LoVo (cell line): ENCODE data around the gene PGD.

Source experiments
- DNase-seq: peaks from one replicate; pipeline ENCODE4 v3.0.0-alpha.2; 2016; ENCODE audit warnings: low spot score

PGD gene

DNA sequence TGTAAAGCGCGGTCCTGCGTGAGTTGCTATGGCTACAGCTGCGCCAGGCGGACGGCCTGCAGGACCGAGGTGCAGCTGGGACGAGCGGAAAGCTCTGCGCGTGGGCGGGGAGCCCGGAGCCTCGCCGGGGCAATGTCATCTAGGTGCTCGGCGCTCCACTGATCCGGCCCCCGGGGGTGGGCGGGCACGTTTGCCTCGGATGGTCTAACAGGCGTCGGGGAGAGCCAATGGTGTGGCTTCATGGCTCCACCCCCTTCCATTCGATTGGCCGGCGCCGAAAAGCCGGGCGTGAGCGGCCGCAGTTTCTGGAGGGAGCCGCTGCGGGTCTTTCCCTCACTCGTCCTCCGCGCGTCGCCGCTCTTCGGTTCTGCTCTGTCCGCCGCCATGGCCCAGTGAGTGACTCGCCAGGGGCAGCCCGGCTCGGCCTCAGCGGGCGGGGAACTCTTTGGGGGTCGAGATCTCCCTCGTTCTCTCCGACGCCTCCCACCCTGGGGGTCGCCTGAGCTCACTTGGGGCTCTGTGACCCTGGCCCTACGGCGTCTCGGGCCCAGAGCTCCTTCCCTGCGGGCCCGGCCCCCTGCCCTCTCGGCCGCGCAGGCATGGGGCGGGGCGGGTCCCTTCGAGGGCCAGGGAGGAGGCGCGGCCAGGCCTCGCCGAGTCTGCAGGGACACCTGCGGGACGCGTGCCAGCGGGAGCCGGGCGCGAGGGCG, at the start of gene PGD:
PGD (plus strand) TSS at position 331 of the 710 bp plus-strand sequence; CDS start at position 385, 54 bp downstream.
- peak; percentile 97 for DNase-seq

DNA sequence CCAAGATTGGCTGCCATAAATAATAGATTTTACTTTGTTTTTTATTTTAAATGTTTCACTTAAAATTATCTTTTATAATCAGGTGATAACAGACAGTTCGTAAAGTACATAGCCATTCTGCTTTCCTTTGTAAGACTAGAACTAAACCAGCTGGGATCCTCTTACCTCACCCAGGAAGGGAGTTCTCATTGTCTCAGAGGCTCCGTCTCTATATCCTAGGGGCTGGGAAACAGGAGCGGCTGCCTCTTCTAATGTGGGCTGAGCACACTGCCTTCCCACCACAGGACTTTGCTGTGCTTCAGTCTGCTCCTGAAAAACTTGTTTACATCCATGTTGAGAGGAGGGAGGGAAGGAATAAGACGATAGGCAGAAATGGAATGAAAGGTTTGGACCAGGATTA, 45.6 kb upstream of the PGD start:
- no peak for DNase-seq

DNA sequence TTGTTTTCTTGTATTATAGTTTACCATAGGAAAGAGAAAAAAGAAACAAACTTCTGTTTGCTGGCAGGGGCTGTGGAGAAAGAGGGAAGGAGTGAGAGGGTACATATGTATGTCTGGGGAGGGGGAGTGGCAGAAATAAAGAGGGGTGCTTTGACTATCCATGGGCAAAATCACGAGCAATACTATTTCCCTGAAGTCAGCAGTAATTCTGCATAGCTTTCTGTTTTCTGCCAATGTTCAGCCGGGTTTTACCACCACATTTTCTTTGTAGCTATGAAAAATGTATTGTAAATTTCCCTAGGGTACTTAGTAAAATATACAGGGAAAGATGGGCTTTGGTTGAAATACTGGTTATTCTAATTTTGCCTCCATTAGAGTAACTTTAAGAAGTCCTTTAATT, 45.2 kb upstream of the PGD start:
- no peak for DNase-seq

DNA sequence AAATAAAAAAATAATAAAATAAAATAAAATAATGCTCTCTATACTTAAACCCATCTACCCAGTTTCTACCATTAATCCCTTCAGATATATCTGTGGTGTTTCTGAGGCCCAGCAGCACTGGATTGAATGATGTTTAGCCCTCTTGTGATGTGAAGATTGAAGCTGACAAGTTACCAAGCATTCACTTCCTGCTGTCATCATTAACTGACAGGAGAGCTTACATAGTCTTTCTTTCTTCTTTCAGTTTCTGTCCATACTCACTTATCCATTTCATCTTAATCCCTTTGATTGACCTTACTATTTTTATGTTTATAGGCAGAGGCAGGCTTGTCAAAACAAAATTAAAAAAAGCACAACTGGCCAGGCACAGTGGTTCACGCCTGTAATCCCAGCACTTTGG, 38.8 kb upstream of the PGD start:
- DNase-seq, result no peak

DNA sequence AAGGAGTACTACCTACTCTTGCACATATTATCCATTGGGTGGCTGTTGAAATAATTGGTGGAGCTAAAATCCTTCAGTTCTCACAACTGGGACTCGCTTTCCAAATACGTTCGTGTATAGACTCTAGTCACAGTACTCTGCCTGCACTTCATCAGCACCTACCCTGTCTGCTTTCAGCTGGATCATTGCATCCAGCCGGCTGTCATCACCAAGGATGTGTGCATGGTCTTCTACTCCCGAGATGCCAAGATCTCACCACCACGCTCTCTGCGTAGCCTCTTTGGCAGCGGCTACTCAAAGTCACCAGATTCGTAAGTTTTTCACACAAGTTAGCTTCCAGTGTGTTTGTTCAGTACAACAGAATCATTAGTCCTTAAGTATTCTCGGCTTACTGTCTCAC, 37.3 kb upstream of the PGD start:
- no peak for DNase-seq

DNA sequence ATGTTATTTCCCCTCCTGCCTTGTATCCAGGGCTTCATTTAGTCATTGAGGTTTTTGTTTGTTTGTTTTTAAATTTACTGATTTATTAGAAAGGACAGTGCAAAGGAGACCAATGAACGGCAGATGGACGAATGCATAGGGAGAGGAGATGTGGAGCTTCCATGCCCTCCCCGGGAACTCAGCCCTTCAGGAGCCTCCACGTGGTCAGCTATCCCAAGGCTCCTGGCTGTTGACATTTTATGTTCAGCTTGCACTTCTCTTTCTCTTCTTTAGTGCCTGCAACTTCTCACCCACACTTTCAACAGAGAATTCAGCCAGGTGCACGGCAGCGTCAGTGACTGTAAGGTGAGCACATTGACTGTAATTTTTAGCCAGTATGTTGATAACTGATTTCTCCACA, 30.7 kb upstream of the PGD start:
- no peak for DNase-seq

DNA sequence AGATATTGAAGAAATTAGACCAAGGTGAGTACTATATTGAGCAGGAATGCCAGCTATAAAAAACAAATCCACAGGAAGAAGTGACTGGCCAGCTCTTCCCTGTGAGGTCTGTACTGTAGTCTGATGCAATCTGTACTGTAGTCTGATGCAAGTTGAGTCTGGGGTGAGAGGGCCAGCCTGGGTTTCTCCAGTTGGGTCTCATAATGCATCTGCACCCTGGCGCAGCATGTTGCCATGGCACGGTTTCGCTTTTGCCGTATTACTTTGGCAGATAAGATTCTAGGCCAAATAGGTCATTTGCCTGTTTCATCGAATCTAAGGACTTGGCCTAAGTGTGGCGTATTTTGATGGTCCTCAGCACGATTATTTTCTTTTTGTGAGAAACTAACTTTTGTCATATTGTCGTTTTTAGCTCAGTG, 24.4 kb upstream of the PGD start:
- no peak for DNase-seq

- peak; percentile 35 for DNase-seq
These were observed 21.4 kb upstream of the PGD start for GRCh38 chr1:10377365-10378029.

- DNase-seq, result no peak
These were observed 20.6 kb upstream of the PGD start for GRCh38 chr1:10378081-10378841.

DNA sequence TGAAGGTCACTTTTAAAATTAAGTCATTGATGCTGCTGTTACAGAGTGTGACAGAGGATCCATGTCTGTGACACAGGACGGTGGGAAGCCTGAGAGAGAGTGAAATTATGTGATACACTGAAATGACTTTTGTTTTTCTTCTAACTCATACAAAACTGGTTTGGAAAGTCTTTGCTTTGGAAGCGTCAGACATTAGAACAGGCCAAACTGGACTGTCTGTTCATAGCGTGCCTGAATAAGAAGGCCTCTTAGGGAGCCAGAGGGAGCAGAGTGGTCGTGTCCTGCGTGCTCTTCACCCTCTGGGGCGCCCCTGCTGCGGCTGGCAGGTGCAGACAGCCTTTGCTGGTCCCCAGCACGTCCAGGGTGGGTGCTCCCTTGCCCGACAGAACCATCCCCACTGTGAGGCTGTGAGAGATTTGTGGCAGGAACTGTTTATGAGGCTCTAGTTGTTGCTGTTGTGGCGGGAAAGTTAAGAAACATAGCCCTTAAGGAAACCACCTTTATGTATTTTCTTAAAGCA, 19.7 kb upstream of the PGD start:
- DNase-seq, result no peak

DNA sequence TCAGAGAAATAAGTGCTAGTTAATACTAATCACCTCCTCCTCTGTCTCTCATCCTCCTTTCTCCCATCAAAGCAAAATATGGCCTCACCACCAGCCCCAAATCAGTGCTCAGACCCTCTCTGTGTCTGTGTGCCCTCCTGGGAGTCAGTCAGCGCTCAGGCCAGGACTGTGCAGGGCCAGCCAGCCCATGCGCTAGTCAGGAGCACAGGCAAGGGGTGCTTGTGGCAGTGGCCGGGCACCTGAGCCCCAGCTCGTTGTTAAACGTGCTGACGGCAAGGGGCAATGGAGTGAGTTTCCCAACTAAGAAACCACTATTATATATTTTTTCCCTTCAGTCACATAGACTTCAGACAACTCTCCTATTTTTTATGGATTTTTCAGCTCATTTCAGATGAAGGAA, 19.2 kb upstream of the PGD start:
- no peak for DNase-seq

DNA sequence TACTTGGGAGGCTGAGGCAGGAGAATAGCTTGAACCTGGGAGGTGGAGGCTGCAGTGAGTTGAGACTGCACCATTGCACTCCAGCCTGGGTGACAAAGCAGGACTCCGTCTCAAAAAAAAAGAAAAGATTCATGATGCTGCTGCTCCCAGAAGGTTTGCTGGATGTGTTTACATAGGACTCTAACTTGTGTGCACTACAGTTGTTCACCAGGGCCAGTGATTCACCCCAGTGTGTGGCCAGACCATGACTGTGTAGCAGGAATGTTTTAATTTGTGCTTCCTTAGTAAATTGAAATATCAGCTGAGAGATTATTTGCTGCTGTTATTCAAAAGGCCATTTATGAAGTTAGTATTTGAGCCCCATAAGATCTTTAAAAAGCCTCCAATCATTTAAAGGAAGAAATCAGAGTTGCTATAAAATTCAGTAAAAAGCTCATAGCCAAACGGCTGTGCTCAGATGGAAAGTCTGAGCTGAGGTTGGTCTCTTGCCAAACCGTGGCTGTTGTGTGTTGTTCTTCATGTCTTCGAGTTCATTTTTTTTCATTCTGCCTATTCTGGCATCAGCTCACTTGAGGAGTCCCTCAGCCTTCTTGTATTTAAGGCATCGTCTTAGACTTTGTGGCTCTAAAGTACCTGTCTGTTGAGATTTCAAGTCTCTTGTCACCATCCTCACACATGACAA, 18.1 kb upstream of the PGD start:
- DNase-seq, result no peak

DNA sequence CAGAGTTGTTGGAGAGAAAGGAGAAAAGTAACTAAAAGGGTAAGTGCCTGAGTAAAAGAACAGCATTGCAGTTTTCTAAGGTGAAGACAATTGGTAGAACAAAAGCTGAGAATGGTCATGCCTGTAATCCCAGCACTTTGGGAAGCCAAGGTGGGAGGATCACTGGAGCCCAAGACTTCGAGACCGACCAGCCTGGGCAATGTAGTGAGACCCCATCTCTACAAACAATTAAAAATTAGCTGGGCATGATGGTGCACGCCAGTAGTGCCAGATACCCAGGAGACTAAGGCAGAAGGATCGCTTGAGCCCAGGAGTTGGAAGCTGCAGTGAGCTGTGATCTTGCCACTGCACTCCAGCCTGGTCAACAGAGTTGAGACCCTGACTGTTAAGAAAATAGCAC, 15.2 kb upstream of the PGD start:
- no peak for DNase-seq

- no peak for DNase-seq
These were observed 14.6 kb upstream of the PGD start for GRCh38 chr1:10384219-10384618.

- no peak for DNase-seq
These were observed 11.8 kb upstream of the PGD start for GRCh38 chr1:10386761-10387676.

- no peak for DNase-seq
These were observed 11.0 kb upstream of the PGD start for GRCh38 chr1:10387677-10388386.

GRCh38 chr1:10388387-10388715, 10.5 kb upstream of the PGD start:
- no peak for DNase-seq

DNA sequence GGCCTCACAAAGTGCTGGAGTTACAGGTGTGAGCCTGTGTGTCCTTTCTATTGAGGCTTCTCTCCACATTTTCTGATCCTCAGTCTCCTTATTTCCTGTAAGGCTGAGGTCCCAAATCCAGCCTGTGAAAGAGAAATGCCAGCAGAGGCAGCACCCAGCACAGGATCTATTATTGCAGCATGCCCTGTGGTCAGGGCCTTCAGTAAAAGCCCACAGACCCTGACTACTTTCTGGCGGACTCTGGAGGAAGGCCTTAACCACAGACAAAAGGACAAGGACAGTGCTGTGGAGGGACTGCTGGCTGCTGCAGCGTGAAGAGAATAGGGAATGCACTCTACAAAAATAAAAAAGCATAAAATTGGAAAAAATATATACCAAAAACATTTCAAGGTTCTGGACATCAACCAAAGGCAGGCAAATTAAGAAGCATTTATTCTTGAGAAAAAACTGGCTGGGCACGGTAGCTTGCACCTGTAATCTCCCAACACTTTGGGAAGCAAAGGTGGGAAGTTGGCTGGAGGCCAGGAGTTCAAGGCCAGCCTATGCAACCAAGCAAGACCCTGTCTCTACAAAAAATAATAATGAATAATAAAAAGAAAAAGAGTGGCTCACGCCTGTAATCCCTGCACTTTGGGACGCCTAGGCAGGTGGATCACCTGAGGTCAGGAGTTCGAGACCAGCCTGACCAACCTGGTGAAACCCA, 9.4 kb upstream of the PGD start:
- no peak for DNase-seq

DNA sequence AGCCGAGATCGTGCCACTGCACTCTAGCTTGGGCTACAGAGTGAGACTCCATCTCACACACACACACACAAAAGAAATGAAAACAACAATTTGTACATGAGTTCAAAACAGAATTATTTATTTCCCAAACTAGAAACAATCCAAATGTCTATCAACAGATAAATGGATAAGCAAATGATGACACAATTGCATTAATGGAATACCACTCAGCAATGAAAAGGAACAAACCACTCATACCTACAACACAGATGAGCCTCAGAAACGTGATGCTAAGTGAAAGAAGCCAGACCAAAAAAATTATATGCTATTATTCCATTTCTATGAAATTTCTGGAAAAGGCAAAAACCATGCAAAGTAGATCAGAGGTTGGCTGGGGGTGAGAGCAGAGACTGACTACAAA, 2.0 kb upstream of the PGD start:
- no peak for DNase-seq

- DNase-seq, result no peak
These were observed 558 bp upstream of the PGD start for GRCh38 chr1:10398278-10398733.
